Measurements from ENCODE around the gene FEN1. TPM values are rescaled to one million over a fixed set of nuclear protein-coding genes. Genes with fewer than 3 reads are reported as not detected.
A peak's percentile ranks its signal among the peaks of the same experiment; 100 is the strongest.

FEN1 gene
- total and polyA plus RNA-seq, 2 donors (not counting 1 experiment from before 2014, with no cell fraction given) = 3.8 to 14.0 TPM

GRCh38 chr11:61749591-61750217 lies 43.0 kb upstream of the FEN1 start:
- Histone ChIP-seq H4K20me1 (ENCODE audit: control insufficient read depth, extremely low read depth, insufficient read depth, low read length) (no peaks in the 10 kb centered on the region), H3K9ac (ENCODE audit: insufficient read depth, low read length) (no peak overlapping the region), H3K36me3 (ENCODE audit: control insufficient read depth, insufficient read depth, low read length) (no peaks in the 10 kb centered on the region), H3K9me3 (ENCODE audit: control insufficient read depth, insufficient read depth, low read depth, low read length) (no peaks in the 10 kb centered on the region), H3K4me2 (ENCODE audit: extremely low read depth, insufficient read depth, low read length) (no peak overlapping the region), H3K4me3 (replicated peaks in 1 of 4; ENCODE audit: control extremely low read depth in 1 of 4, insufficient read depth in 1 of 4, low read depth in 3 of 4, low read length in 4 of 4) (no peak overlapping the region), H3K79me2 (ENCODE audit: control insufficient read depth, insufficient read depth, low read length) (no peaks in the 10 kb centered on the region), H3K27ac (ENCODE audit: insufficient read depth, low read length) (no peak overlapping the region), H3K4me1 (ENCODE audit: control insufficient read depth, extremely low read depth, insufficient read depth, low read length) (peaks cover 3% of the 10 kb centered on the region), H3K27me3 (ENCODE audit: control insufficient read depth, insufficient read depth, low read length) (peaks cover 13% of the 10 kb centered on the region), H2AFZ (ENCODE audit: low read length) (no peak overlapping the region)
- TF ChIP-seq EZH2 (IDR thresholded peaks at IDR 0.05; ENCODE audit: low read length, missing control alignments) = no peak
- TF ChIP-seq, protein P1, sequence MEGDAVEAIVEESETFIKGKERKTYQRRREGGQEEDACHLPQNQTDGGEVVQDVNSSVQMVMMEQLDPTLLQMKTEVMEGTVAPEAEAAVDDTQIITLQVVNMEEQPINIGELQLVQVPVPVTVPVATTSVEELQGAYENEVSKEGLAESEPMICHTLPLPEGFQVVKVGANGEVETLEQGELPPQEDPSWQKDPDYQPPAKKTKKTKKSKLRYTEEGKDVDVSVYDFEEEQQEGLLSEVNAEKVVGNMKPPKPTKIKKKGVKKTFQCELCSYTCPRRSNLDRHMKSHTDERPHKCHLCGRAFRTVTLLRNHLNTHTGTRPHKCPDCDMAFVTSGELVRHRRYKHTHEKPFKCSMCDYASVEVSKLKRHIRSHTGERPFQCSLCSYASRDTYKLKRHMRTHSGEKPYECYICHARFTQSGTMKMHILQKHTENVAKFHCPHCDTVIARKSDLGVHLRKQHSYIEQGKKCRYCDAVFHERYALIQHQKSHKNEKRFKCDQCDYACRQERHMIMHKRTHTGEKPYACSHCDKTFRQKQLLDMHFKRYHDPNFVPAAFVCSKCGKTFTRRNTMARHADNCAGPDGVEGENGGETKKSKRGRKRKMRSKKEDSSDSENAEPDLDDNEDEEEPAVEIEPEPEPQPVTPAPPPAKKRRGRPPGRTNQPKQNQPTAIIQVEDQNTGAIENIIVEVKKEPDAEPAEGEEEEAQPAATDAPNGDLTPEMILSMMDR (conservative IDR thresholded peaks at IDR 0.05 in 1 of 2, IDR thresholded peaks at IDR 0.05 in 1 of 2; ENCODE audit: low read depth in 1 of 2, low read length in 2 of 2) = no peak
- DNase-seq (ENCODE audit: low read depth in 2 of 2) = peak in 1 of 2 donors; percentile 55

DNA sequence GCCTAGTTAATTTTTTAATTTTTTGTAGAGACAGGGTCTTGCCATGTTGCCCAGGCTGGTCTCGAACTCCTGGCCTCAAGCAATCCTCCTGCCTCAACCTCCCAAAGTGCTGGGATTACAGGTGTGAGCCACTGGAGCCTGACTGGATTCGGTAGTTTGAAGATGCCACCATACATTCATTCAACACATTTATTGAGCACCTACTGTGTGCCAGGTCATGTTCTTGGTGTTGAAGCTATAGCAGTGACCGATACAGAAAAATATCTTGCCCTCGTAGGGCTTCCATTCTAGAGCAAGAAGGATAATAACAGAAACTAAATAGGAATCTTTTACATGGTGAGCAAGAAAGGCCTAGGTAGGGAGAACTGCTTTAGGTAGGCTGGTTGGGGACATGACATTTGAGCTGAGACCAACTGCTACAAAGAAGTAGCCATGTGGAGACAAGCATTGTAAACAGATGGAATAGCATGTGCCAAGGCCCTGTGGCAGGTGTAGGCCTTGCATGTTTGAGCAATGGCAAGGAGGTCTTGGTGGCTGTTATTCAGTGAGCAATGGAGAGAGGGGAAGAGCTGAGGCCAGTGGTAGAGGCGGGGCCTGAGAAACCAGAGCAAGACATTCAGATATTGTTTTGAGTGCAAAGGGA lies 42.0 kb upstream of the FEN1 start:
- H3K9ac ChIP-seq (ENCODE audit: insufficient read depth, low read length) = no peak overlapping the region
- H3K9me3 ChIP-seq (ENCODE audit: control insufficient read depth, insufficient read depth, low read depth, low read length) = no peaks in the 10 kb centered on the region
- TF ChIP-seq EZH2 (IDR thresholded peaks at IDR 0.05; ENCODE audit: low read length, missing control alignments) = no peak
- TF ChIP-seq, protein P1 (conservative IDR thresholded peaks at IDR 0.05 in 1 of 2, IDR thresholded peaks at IDR 0.05 in 1 of 2; ENCODE audit: low read depth in 1 of 2, low read length in 2 of 2) = no peak

DNA sequence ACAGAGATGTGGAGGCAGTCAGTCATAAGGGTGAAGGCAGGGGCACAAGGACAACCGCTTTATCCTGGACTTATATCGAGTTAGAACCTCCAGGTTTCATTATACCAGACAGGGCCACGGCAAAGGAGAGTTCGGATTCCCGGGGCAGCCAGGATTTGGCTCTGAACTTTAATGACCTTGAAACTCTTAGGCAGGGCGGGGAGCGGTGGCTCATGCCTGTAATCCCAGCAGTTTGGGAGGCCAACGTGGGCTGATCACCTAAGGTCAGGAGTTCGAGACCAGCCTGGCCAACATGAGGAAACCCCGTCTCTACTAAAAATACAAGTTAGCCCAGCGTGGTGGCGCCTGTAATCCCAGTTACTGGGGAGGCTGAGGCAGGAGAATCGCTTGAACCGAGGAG lies 41.3 kb upstream of the FEN1 start:
- Histone ChIP-seq H2AFZ (ENCODE audit: low read length) (no peak overlapping the region), H3K4me2 (ENCODE audit: extremely low read depth, insufficient read depth, low read length) (no peak overlapping the region), H3K4me3 (replicated peaks in 1 of 4; ENCODE audit: control extremely low read depth in 1 of 4, insufficient read depth in 1 of 4, low read depth in 3 of 4, low read length in 4 of 4) (no peak overlapping the region), H3K79me2 (ENCODE audit: control insufficient read depth, insufficient read depth, low read length) (no peaks in the 10 kb centered on the region), H3K9ac (ENCODE audit: insufficient read depth, low read length) (no peak overlapping the region), H3K36me3 (ENCODE audit: control insufficient read depth, insufficient read depth, low read length) (no peaks in the 10 kb centered on the region), H3K27me3 (ENCODE audit: control insufficient read depth, insufficient read depth, low read length) (peaks cover 13% of the 10 kb centered on the region), H3K27ac (ENCODE audit: insufficient read depth, low read length) (no peak overlapping the region), H3K9me3 (ENCODE audit: control insufficient read depth, insufficient read depth, low read depth, low read length) (no peaks in the 10 kb centered on the region), H4K20me1 (ENCODE audit: control insufficient read depth, extremely low read depth, insufficient read depth, low read length) (no peaks in the 10 kb centered on the region), H3K4me1 (ENCODE audit: control insufficient read depth, extremely low read depth, insufficient read depth, low read length) (peaks cover 3% of the 10 kb centered on the region)
- DNase-seq (ENCODE audit: low read depth in 2 of 2) = no peak
- TF ChIP-seq, protein P1 (conservative IDR thresholded peaks at IDR 0.05 in 1 of 2, IDR thresholded peaks at IDR 0.05 in 1 of 2; ENCODE audit: low read depth in 1 of 2, low read length in 2 of 2) = no peak
- TF ChIP-seq EZH2 (IDR thresholded peaks at IDR 0.05; ENCODE audit: low read length, missing control alignments) = no peak

More for the DNA sequence above, 42.0 kb upstream of the FEN1 start:
- Histone ChIP-seq H3K27me3 (ENCODE audit: control insufficient read depth, insufficient read depth, low read length) (peaks cover 13% of the 10 kb centered on the region), H3K4me3 (replicated peaks in 1 of 4; ENCODE audit: control extremely low read depth in 1 of 4, insufficient read depth in 1 of 4, low read depth in 3 of 4, low read length in 4 of 4) (no peak overlapping the region), H3K36me3 (ENCODE audit: control insufficient read depth, insufficient read depth, low read length) (no peaks in the 10 kb centered on the region), H3K4me2 (ENCODE audit: extremely low read depth, insufficient read depth, low read length) (no peak overlapping the region), H2AFZ (ENCODE audit: low read length) (no peak overlapping the region), H4K20me1 (ENCODE audit: control insufficient read depth, extremely low read depth, insufficient read depth, low read length) (no peaks in the 10 kb centered on the region), H3K27ac (ENCODE audit: insufficient read depth, low read length) (no peak overlapping the region), H3K79me2 (ENCODE audit: control insufficient read depth, insufficient read depth, low read length) (no peaks in the 10 kb centered on the region), H3K4me1 (ENCODE audit: control insufficient read depth, extremely low read depth, insufficient read depth, low read length) (peaks cover 3% of the 10 kb centered on the region)
- no peak for DNase-seq (ENCODE audit: low read depth in 2 of 2)

Measured in fibroblast of lung (primary cell).